ENCODE results near the gene SLC41A1. TPM values are rescaled to one million over a fixed set of nuclear protein-coding genes. Genes with fewer than 3 reads are reported as not detected.

Gene SLC41A1
- total and polyA plus RNA-seq, 2 donors (not counting 3 experiments of a cell fraction or from before 2014, with no cell fraction given), result 21.7 to 22.0 TPM

DNA sequence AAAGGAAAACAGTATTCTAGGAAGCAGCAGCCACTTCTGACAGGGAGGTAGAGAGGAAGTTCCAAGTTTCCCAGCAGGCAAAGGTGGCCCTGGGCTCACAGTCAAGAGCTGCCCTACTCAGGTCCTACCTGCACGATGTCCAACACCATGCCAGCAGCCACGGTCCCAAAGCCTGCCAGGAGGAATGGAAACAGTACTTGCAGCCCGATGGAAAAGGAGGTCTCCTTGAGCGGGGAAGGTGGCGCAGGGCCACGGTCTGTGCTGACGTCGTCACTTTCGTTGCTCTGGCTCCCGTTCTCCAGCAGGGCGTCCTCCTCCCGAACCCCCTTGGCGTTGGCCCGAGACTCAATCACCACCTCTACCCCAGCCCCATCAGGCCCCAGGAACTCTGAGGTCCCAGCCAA lies 3.1 kb downstream of the SLC41A1 start:
- CTCF ChIA-PET, result interaction anchor here (0.9 to 3.9 kb wide), 7 partner anchors 10 to 167 kb away, joined by 3 to 40 read pairs (median 9); no protein-coding TSS in a partner anchor
- Histone ChIP-seq H3K27ac (ENCODE audit: insufficient read depth, low read depth, low read length) (no peak overlapping the region), H3K4me1 (ENCODE audit: control insufficient read depth, extremely low read depth, insufficient read depth, low read length) (peaks cover 10% of the 10 kb centered on the region), H3K4me3 (replicated peaks in 1 of 3; ENCODE audit: insufficient read depth in 1 of 3, low read depth in 1 of 3, low read length in 3 of 3) (no peak overlapping the region), H3K36me3 (ENCODE audit: control insufficient read depth in 2 of 2, extremely low read depth in 1 of 2, insufficient read depth in 2 of 2, low read length in 2 of 2) (no peaks in the 10 kb centered on the region), H3K9ac (replicated peaks; ENCODE audit: extremely low read depth, insufficient read depth, low read length) (no peak overlapping the region), H2AFZ (ENCODE audit: low read depth, low read length) (no peak overlapping the region), H3K27me3 (ENCODE audit: control insufficient read depth in 2 of 2, insufficient read depth in 2 of 2, low read length in 2 of 2) (no peaks in the 10 kb centered on the region), H3K9me3 (replicated peaks; ENCODE audit: control insufficient read depth, insufficient read depth, low read length) (no peaks in the 10 kb centered on the region), H3K4me2 (ENCODE audit: insufficient read depth, low read length) (no peak overlapping the region), H4K20me1 (replicated peaks; ENCODE audit: control insufficient read depth, extremely low read depth, insufficient read depth, low read length) (no peaks in the 10 kb centered on the region), H3K79me2 (ENCODE audit: control insufficient read depth, insufficient read depth, low read length) (peaks cover 3% of the 10 kb centered on the region), H3K9me1 (replicated peaks; ENCODE audit: control insufficient read depth, extremely low read depth, insufficient read depth, low read length) (no peaks in the 10 kb centered on the region)
- TF ChIP-seq POLR2AphosphoS5 (IDR thresholded peaks at IDR 0.05; ENCODE audit: insufficient read depth, low read depth, low read length) (no peak), JUN (IDR thresholded peaks at IDR 0.05; ENCODE audit: borderline replicate concordance, insufficient read depth, insufficient read length, low read depth) (no peak), POLR2A (IDR thresholded peaks at IDR 0.05; ENCODE audit: low read depth, low read length) (no peak), EZH2 (IDR thresholded peaks at IDR 0.05; ENCODE audit: borderline replicate concordance, low read depth, low read length, severe bottlenecking) (no peak), FOS (IDR thresholded peaks at IDR 0.05; ENCODE audit: borderline replicate concordance, insufficient read depth, low read length) (no peak), MYC (IDR thresholded peaks at IDR 0.05; ENCODE audit: low read depth, low read length) (no peak), GATA2 (IDR thresholded peaks at IDR 0.05; ENCODE audit: insufficient read depth, insufficient read length, low read depth, low read length) (no peak)
- TF ChIP-seq, protein P1, sequence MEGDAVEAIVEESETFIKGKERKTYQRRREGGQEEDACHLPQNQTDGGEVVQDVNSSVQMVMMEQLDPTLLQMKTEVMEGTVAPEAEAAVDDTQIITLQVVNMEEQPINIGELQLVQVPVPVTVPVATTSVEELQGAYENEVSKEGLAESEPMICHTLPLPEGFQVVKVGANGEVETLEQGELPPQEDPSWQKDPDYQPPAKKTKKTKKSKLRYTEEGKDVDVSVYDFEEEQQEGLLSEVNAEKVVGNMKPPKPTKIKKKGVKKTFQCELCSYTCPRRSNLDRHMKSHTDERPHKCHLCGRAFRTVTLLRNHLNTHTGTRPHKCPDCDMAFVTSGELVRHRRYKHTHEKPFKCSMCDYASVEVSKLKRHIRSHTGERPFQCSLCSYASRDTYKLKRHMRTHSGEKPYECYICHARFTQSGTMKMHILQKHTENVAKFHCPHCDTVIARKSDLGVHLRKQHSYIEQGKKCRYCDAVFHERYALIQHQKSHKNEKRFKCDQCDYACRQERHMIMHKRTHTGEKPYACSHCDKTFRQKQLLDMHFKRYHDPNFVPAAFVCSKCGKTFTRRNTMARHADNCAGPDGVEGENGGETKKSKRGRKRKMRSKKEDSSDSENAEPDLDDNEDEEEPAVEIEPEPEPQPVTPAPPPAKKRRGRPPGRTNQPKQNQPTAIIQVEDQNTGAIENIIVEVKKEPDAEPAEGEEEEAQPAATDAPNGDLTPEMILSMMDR (IDR thresholded peaks at IDR 0.05; ENCODE audit: extremely low read depth in 1 of 2, insufficient read depth in 1 of 2, low read depth in 1 of 2, low read length in 2 of 2), result no peak
- TF ChIP-seq, protein P2, sequence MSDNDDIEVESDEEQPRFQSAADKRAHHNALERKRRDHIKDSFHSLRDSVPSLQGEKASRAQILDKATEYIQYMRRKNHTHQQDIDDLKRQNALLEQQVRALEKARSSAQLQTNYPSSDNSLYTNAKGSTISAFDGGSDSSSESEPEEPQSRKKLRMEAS (IDR thresholded peaks at IDR 0.05; ENCODE audit: insufficient read depth, insufficient read length), result no peak
- no peak for DNase-seq (ENCODE audit: low read depth, low spot score)
- intact Hi-C loops (cut with micrococcal nuclease), result loop anchor here (5.0 kb wide), 1 partner anchor 97 kb away; no protein-coding TSS in a partner anchor
- no peak for FAIRE-seq
- dilution Hi-C loops (cut with MboI; ENCODE audit: extremely low pct_ligation_motif_present, low sequenced_read_pairs), result no loop called here
- no TSS peak for BruUV-seq (replicated peaks)
- POLR2A ChIA-PET, result no interaction called here
